Karpas-422 (cell line): ENCODE results near the gene FAM171A1. TPM values are rescaled to one million over a fixed set of nuclear protein-coding genes. Genes with fewer than 3 reads are reported as not detected.
A peak's percentile ranks its signal among the peaks of the same experiment; 100 is the strongest.
"Not testable (repeated sequence)": the region's sequence is repeated elsewhere in the genome, so short reads cannot be mapped to it uniquely, and the experiment has no call there.

Source experiments
- DNase-seq: peaks from one replicate; pipeline ENCODE4 v3.0.0-alpha.2; 2015
- H2AFZ ChIP-seq: fragments of 200-600 bp; sonication (generic); 2 replicates; pipeline ENCODE4 v1.6.1; 2014; ENCODE audit warnings: antibody characterized with exemption, low read length, mixed read lengths
- H3K27ac ChIP-seq: fragments of 200-600 bp; sonication (generic); 2 replicates; pipeline ENCODE4 v1.5.1; 2014; ENCODE audit warnings: mild to moderate bottlenecking, low read length, moderate library complexity
- H3K27me3 ChIP-seq: fragments of 200-600 bp; sonication (generic); 2 replicates; pipeline ENCODE4 v1.6.1; 2014; ENCODE audit warnings: low read length, mixed read lengths
- H3K36me3 ChIP-seq: fragments of 200-600 bp; sonication (generic); 2 replicates; pipeline ENCODE4 v1.6.1; 2014; ENCODE audit warnings: low read length, mixed read lengths; ENCODE audit not compliant: insufficient read depth
- H3K4me1 ChIP-seq: fragments of 200-600 bp; sonication (generic); 2 replicates; pipeline ENCODE4 v1.6.1; 2014; ENCODE audit warnings: mild to moderate bottlenecking, low read length, mixed read lengths
- H3K4me2 ChIP-seq: fragments of 200-600 bp; sonication (generic); 2 replicates; pipeline ENCODE4 v1.6.1; 2014; ENCODE audit warnings: low read length, low read depth, mild to moderate bottlenecking; ENCODE audit not compliant: poor library complexity, severe bottlenecking
- H3K4me3 ChIP-seq: fragments of 200-600 bp; sonication (generic); 2 replicates; pipeline ENCODE4 v1.5.1; 2014; ENCODE audit warnings: mild to moderate bottlenecking, antibody characterized with exemption, low read length, mixed read lengths
- H3K79me2 ChIP-seq: fragments of 200-600 bp; sonication (generic); 2 replicates; pipeline ENCODE4 v1.6.1; 2014; ENCODE audit warnings: mild to moderate bottlenecking, low read length, mixed read lengths
- H3K9ac ChIP-seq: fragments of 200-600 bp; sonication (generic); 2 replicates; pipeline ENCODE4 v1.6.0; 2014; ENCODE audit warnings: low read length
- H3K9me2 ChIP-seq: fragments of 200-600 bp; sonication (generic), shearing (Covaris generic); replicated peaks from 2 replicates; pipeline ENCODE4 v1.6.0; 2014; ENCODE audit warnings: mild to moderate bottlenecking, low read length, moderate library complexity; ENCODE audit not compliant: insufficient read depth
- H3K9me3 ChIP-seq: fragments of 300-700, 200-600 bp; sonication (generic); 2 replicates; pipeline ENCODE4 v1.6.1; 2014; ENCODE audit warnings: low read length, mixed read lengths
- H4K20me1 ChIP-seq: fragments of 200-600 bp; sonication (generic); 2 replicates; pipeline ENCODE4 v1.6.1; 2014; ENCODE audit warnings: mild to moderate bottlenecking, antibody characterized with exemption, low read length, low read depth; ENCODE audit not compliant: insufficient read depth
- total RNA-seq: library from RNA; depleted of rRNA; stranded (reverse); fragments of >200 nt; shearing (Covaris generic); gene quantifications from 2 replicates; pipeline ENCODE4 v1.2.3, GENCODE V29; 2014; ENCODE audit warnings: low replicate concordance

FAM171A1 gene
- total RNA-seq, 1 experiment from 2014 or later: not detected

- no peaks in the 10 kb centered on the region for H3K9me3 ChIP-seq
- DNase-seq: no peak
- no peaks in the 10 kb centered on the region for H3K79me2 ChIP-seq
- H3K4me3 ChIP-seq: no peak overlapping the region
- no peak overlapping the region for H3K4me2 ChIP-seq
- no peaks in the 10 kb centered on the region for H4K20me1 ChIP-seq
- H2AFZ ChIP-seq: no peak overlapping the region
- no peaks in the 10 kb centered on the region for H3K36me3 ChIP-seq
- no peaks in the 10 kb centered on the region for H3K4me1 ChIP-seq
- H3K9me2 ChIP-seq: no peaks in the 10 kb centered on the region
- H3K9ac ChIP-seq: no peak overlapping the region
- no peaks in the 10 kb centered on the region for H3K27me3 ChIP-seq
- no peak overlapping the region for H3K27ac ChIP-seq
Measured at GRCh38 chr10:15216700-15217099, 154.4 kb downstream of the FAM171A1 start.

GRCh38 chr10:15214237-15214636 lies 156.9 kb downstream of the FAM171A1 start:
- H3K36me3 ChIP-seq: no peaks in the 10 kb centered on the region

DNA sequence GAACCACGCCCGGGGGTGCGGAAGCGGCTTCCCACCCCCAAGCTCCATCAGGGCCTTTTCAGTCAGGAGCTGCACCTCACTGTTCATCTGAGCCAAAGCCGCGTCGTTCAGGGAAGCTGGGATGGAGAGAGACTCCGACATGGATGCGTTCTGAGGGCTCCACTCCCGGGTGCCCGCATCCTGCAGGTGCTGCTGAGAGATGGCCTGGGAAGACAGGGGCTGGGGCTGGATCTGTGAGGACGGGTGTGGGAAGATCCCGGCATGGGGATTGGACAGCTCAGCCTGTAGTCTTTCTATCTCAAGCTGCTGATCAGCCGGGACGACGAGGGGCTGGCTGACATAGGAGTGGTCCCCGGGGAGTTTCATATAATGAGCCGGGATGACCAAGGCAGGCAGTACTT lies 157.6 kb downstream of the FAM171A1 start:
- H3K4me1 ChIP-seq: no peaks in the 10 kb centered on the region
- H3K9me2 ChIP-seq: no peaks in the 10 kb centered on the region
- no peak for DNase-seq
- no peak overlapping the region for H2AFZ ChIP-seq
- H3K27me3 ChIP-seq: no peaks in the 10 kb centered on the region
- H3K9ac ChIP-seq: no peak overlapping the region
- H3K79me2 ChIP-seq: no peaks in the 10 kb centered on the region
- no peaks in the 10 kb centered on the region for H3K36me3 ChIP-seq
- no peaks in the 10 kb centered on the region for H4K20me1 ChIP-seq
- H3K4me3 ChIP-seq: no peak overlapping the region
- no peaks in the 10 kb centered on the region for H3K9me3 ChIP-seq
- H3K27ac ChIP-seq: no peak overlapping the region
- no peak overlapping the region for H3K4me2 ChIP-seq

More at GRCh38 chr10:15214237-15214636, 156.9 kb downstream of the FAM171A1 start:
- no peak for DNase-seq
- no peak overlapping the region for H3K4me3 ChIP-seq
- no peaks in the 10 kb centered on the region for H3K79me2 ChIP-seq
- H3K9me3 ChIP-seq: no peaks in the 10 kb centered on the region
- no peaks in the 10 kb centered on the region for H4K20me1 ChIP-seq
- H3K4me2 ChIP-seq: no peak overlapping the region
- H2AFZ ChIP-seq: no peak overlapping the region
- no peaks in the 10 kb centered on the region for H3K9me2 ChIP-seq
- H3K27me3 ChIP-seq: no peaks in the 10 kb centered on the region
- no peak overlapping the region for H3K9ac ChIP-seq
- H3K27ac ChIP-seq: no peak overlapping the region
- H3K4me1 ChIP-seq: no peaks in the 10 kb centered on the region

DNA sequence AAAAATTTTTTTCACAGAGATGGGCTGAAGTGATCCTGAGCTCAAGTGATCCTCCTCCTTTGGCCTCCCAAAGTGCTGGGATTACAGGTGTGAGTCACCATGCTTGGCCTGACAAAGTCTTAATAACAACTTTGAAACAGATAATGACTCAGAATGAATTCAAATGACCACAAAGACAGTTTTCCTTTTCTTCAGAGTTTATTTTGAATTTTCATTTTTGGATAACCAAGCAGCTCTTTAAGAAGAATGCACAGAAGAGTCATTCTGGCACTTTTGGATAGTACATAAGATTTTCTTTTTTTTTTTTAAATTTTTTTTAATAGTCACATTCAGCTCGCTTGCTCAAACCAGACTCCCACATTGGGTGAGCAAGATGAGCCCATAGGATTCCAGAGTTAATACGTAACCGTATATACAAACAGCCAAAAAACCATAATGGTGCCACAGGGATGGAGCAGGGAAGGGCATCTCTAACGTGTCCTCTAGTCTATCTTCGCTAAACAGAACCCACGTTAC lies 159.6 kb downstream of the FAM171A1 start:
- Histone ChIP-seq H3K79me2 (no peaks in the 10 kb centered on the region), H3K27ac (no peak overlapping the region), H3K9me2 (no peaks in the 10 kb centered on the region), H4K20me1 (no peaks in the 10 kb centered on the region), H3K27me3 (no peaks in the 10 kb centered on the region), H3K36me3 (no peaks in the 10 kb centered on the region), H3K4me1 (no peaks in the 10 kb centered on the region), H3K4me3 (no peak overlapping the region), H3K4me2 (no peak overlapping the region), H3K9ac (no peak overlapping the region), H3K9me3 (no peaks in the 10 kb centered on the region), H2AFZ (no peak overlapping the region)
- DNase-seq: no peak

DNA sequence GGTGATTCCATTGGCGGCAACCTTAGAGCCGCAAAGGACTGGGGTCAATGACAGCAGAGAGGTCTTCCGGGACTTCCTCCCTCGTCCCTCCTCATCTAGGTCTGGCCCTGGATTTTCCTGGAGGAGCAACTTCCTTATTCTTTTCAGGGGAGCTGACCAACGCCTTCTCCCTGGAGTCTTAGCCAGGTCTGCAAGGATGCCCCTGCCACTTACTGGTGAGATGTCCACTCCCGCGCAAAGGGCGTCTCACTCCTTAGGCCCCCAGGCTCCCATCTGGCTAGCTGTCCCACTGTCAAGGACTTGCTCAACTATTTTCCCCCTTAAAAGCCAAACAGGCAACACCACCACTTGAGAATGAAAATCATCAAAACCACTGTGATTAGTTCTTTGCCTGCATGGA lies 160.6 kb downstream of the FAM171A1 start:
- H3K9me3 ChIP-seq: no peaks in the 10 kb centered on the region
- no peaks in the 10 kb centered on the region for H3K9me2 ChIP-seq
- no peaks in the 10 kb centered on the region for H3K36me3 ChIP-seq
- no peaks in the 10 kb centered on the region for H3K27me3 ChIP-seq
- no peaks in the 10 kb centered on the region for H3K79me2 ChIP-seq
- no peak for DNase-seq
- no peaks in the 10 kb centered on the region for H4K20me1 ChIP-seq
- H3K27ac ChIP-seq: no peak overlapping the region
- no peak overlapping the region for H3K9ac ChIP-seq
- H3K4me3 ChIP-seq: no peak overlapping the region
- H3K4me2 ChIP-seq: no peak overlapping the region
- H2AFZ ChIP-seq: no peak overlapping the region
- H3K4me1 ChIP-seq: no peaks in the 10 kb centered on the region

DNA sequence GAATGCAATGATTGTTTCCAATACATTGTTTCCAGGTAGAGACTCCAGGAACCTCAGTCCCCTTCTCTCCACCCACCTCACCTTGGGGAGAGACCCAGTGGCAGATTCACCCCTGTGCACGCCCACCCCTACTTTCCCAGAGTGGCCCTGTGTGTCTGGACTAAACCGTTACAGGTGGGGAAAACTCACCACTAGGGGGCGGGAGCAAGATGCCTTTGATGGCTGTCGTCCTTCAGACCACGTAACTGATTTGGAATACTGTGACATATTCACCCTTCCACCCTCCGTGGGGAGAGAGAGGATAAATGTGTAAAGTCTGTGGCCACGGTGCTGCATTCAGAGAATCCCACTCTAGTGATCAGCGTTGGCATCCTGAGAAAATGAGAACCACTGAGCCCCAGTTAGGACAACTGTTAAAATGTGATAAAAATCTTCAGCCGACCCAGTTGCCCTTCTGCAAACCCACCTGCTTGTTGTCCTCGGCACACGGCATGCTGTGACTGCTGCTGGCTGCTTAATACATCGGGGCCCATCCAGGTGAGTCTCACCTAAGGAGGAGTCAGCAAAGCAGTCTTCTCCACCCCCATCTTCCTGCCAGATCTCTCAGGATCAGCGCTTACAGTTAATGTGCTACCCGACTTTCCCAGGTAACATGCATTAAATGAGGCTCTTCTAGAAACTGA lies 161.1 kb downstream of the FAM171A1 start:
- no peak overlapping the region for H3K27ac ChIP-seq
- no peak overlapping the region for H3K4me2 ChIP-seq
- no peaks in the 10 kb centered on the region for H3K79me2 ChIP-seq
- no peaks in the 10 kb centered on the region for H3K36me3 ChIP-seq
- no peak overlapping the region for H3K4me3 ChIP-seq
- no peaks in the 10 kb centered on the region for H3K27me3 ChIP-seq
- H4K20me1 ChIP-seq: no peaks in the 10 kb centered on the region
- DNase-seq: peak; percentile 88
- no peaks in the 10 kb centered on the region for H3K9me2 ChIP-seq
- no peaks in the 10 kb centered on the region for H3K9me3 ChIP-seq
- H2AFZ ChIP-seq: no peak overlapping the region
- no peaks in the 10 kb centered on the region for H3K4me1 ChIP-seq
- no peak overlapping the region for H3K9ac ChIP-seq

DNA sequence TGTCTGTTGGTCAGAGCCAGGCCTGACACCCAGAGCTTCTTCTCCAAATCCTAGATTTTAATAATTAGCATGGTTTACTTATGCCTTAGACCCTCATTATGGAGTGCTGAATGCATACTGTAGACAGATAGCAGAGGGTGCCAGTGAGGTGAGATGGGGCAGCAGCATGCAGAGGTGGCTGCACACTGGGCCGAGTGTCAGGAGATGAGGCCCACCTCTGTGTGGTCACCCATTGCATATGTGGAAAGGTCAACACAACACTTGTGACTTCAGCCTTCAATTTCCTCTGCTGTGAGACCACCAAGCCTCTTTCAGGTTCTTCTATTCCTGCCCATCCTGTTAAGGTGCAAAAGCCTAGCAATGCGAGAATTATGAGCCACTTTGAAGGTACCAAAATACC lies 162.9 kb downstream of the FAM171A1 start:
- Histone ChIP-seq H3K27me3 (no peaks in the 10 kb centered on the region), H3K36me3 (no peaks in the 10 kb centered on the region), H3K4me1 (no peaks in the 10 kb centered on the region), H4K20me1 (no peaks in the 10 kb centered on the region), H3K4me2 (no peak overlapping the region), H3K9me2 (no peaks in the 10 kb centered on the region), H3K27ac (no peak overlapping the region), H3K9ac (no peak overlapping the region), H3K4me3 (no peak overlapping the region), H3K79me2 (no peaks in the 10 kb centered on the region), H2AFZ (no peak overlapping the region), H3K9me3 (no peaks in the 10 kb centered on the region)
- no peak for DNase-seq

DNA sequence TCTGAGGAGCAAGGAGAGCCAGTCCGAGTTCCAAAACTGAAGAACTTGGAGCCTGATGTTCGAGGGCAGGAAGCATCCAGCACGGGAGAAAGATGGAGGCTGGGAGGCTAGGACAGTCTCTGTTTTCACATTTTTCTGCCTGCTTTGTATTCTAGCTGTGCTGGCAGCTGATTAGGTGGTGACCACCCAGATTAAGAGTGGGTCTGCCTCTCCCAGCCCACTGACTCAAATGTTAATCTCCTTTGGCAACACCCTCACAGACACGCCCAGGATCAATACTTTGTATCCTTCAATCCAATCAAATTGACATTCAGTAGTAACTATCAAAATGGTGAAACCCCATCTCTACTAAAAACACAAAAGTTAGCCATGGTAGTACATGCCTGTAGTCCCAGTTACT lies 163.7 kb downstream of the FAM171A1 start:
- not testable (repeated sequence) for H4K20me1 ChIP-seq, H3K36me3 ChIP-seq, H3K9me2 ChIP-seq, H3K79me2 ChIP-seq, H3K27me3 ChIP-seq, H3K9me3 ChIP-seq, H3K4me3 ChIP-seq, H3K4me1 ChIP-seq, H2AFZ ChIP-seq, H3K27ac ChIP-seq, H3K9ac ChIP-seq, DNase-seq, H3K4me2 ChIP-seq
